ENCODE data around the gene PRDX5. TPM values are rescaled to one million over a fixed set of nuclear protein-coding genes. Genes with fewer than 3 reads are reported as not detected.

The PRDX5 gene
- total RNA-seq, 2 experiments from 2014 or later, result 156 to 164 TPM

DNA sequence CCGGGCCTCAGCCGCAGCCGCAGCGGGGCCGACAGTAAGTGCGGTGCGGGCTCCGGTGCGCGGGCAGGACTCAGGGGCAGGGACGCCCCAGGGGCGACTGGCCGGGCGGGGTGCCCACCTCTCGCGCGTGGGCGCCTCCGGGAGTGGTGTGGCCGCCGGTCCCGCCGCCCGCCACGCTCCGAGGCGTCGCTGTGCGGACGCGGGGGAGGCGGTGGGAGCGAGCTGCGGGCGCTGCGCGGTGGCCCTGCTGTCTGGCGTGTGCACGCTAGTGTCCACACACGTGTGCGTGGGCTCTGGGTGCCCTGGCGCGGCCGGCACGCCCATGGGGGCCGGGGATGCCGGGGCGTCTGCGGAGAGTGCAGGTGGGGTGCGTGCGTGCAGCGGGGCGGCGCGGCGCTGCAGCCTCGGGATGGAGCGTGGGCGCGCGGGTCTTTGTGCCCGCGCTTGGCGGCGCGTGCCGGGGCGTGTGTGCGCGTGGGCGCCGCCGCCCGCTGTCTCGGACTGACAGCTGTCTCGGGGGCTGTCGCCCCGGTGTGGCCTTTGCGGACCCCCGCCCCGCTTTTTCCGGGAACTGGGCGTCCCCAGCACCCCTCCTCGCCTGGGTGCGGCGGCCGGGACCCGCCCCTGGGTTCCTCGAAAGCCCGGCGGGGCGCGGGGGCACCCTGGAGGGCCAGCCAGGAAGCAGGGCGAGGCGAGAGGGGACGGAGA is 26.0 kb upstream of the PRDX5 start:
- CTCF ChIA-PET, result interaction anchor here (1.4 to 7.9 kb wide), 2 partner anchors 11 to 40 kb away, joined by 3 to 74 read pairs; partner anchors contain the start of genes CATSPERZ and ESRRA
- intact Hi-C loops (cut with micrococcal nuclease), result no loop called here
- Mint-ChIP-seq H3K9me3 (no peaks in the 10 kb centered on the region), H3K27ac (no peak overlapping the region), H3K4me1 (ENCODE audit: low read depth) (peaks cover 7% of the 10 kb centered on the region), H3K4me3 (no peak overlapping the region), H3K27me3 (peaks cover 47% of the 10 kb centered on the region), H3K36me3 (no peaks in the 10 kb centered on the region)
- DNase-seq, result no peak
- POLR2A ChIA-PET, result interaction anchor here (1.1 kb wide), 1 partner anchor 485 kb away, joined by 4 read pairs; no protein-coding TSS in a partner anchor

DNA sequence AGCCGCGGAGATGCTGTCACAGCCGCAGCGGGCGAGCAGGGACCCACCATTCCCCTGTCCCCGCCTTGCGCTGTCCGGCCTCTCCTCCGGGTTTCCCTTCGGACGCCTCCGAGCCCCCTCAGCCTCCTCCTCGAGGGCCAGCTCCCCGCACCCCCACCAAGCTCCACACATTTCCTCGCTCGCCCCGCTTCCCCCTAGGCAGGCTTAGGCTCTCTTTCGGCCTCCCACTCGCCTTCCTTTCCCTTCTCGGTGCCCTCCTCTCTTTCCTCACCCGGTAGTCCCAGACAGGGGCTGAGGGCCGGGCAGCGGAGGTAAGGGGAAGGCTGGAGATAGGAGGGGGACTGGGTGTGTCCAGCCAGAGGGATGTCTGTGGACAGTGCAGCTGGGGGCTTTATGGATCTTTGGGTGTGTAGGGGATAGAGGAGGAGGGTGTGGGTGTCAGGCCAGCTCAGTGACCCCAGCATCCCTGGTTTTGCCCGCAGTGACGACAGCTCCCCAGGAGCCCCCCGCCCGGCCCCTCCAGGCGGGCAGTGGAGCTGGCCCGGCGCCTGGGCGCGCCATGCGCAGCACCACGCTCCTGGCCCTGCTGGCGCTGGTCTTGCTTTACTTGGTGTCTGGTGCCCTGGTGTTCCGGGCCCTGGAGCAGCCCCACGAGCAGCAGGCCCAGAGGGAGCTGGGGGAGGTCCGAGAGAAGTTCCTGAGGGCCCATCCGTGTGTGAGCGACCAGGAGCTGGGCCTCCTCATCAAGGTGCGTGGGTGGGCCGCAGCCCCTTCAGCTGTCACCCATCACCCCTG is 25.3 kb upstream of the PRDX5 start:
- POLR2A ChIA-PET, result interaction anchor here (0.8 to 1.1 kb wide), 2 partner anchors 12 to 485 kb away, joined by 4 to 5 read pairs; partner anchors contain the start of gene ESRRA
- peaks cover 54% of the 10 kb centered on the region for H3K27me3 Mint-ChIP-seq
- intact Hi-C loops (cut with micrococcal nuclease), result no loop called here

DNA sequence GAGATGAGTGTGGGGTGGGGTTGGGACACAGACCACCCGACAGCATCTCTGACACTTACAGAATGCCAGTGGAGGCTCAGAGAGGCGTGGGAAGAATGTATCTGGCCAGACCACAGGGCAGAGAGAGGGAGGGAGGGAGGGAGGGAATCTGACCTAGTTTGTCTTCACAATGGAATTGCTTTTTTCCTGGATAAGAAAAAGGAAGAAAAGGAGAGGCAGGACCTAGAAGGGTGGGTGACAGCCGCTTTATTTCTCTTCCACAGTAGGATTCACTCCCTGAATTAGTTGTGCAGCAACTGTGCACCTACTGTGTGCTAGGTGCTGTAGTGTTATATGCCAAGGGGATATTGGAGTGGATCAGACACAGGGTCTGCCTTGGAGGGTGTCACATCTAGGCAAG is 23.1 kb upstream of the PRDX5 start:
- DNase-seq, result no peak
- no peaks in the 10 kb centered on the region for H3K36me3 Mint-ChIP-seq
- ChIA-PET POLR2A (no interaction called here), CTCF (interaction anchor here (0.9 to 7.9 kb wide), 2 partner anchors 8 to 23 kb away, joined by 3 to 74 read pairs; partner anchors contain the start of genes CATSPERZ and ESRRA)
- H3K9me3 Mint-ChIP-seq, result no peaks in the 10 kb centered on the region
- H3K27ac Mint-ChIP-seq, result no peak overlapping the region
- H3K4me1 Mint-ChIP-seq (ENCODE audit: low read depth), result peaks cover 14% of the 10 kb centered on the region
- no peak overlapping the region for H3K4me3 Mint-ChIP-seq
- peaks cover 73% of the 10 kb centered on the region for H3K27me3 Mint-ChIP-seq
- intact Hi-C loops (cut with micrococcal nuclease), result no loop called here

More for the DNA sequence above, 25.3 kb upstream of the PRDX5 start:
- CTCF ChIA-PET, result interaction anchor here (1.4 to 7.9 kb wide), 2 partner anchors 10 to 39 kb away, joined by 3 to 74 read pairs; partner anchors contain the start of genes CATSPERZ and ESRRA
- H3K4me1 Mint-ChIP-seq (ENCODE audit: low read depth), result peaks cover 10% of the 10 kb centered on the region
- H3K9me3 Mint-ChIP-seq, result no peaks in the 10 kb centered on the region
- no peak for DNase-seq
- no peak overlapping the region for H3K4me3 Mint-ChIP-seq
- H3K36me3 Mint-ChIP-seq, result no peaks in the 10 kb centered on the region
- no peak overlapping the region for H3K27ac Mint-ChIP-seq

DNA sequence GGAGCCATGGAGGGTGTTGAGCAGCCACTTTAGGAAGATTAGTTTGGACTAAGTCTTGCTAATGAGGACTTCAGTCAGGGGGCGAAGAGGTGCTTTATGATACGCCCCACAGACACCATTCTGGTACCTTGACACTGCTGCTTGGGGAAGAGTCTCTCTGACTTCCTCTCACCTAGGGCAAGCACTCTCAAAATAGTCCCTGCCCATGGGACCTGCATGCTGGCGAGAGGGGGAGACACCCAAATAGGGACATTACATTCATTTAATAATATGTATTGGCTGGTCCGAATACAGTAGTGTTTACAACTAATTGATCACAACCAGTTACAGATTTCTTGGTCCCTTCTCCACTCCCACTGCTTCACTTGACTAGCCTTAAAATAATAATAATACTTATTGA is 22.2 kb upstream of the PRDX5 start:
- POLR2A ChIA-PET, result no interaction called here
- Mint-ChIP-seq H3K27ac (no peak overlapping the region), H3K27me3 (peaks cover 76% of the 10 kb centered on the region), H3K4me1 (ENCODE audit: low read depth) (peaks cover 20% of the 10 kb centered on the region), H3K9me3 (no peaks in the 10 kb centered on the region), H3K4me3 (no peak overlapping the region), H3K36me3 (no peaks in the 10 kb centered on the region)
- CTCF ChIA-PET, result interaction anchor here (0.9 to 7.9 kb wide), 2 partner anchors 7 to 24 kb away, joined by 3 to 74 read pairs; partner anchors contain the start of genes CATSPERZ and ESRRA
- DNase-seq, result no peak
- intact Hi-C loops (cut with micrococcal nuclease), result no loop called here

DNA sequence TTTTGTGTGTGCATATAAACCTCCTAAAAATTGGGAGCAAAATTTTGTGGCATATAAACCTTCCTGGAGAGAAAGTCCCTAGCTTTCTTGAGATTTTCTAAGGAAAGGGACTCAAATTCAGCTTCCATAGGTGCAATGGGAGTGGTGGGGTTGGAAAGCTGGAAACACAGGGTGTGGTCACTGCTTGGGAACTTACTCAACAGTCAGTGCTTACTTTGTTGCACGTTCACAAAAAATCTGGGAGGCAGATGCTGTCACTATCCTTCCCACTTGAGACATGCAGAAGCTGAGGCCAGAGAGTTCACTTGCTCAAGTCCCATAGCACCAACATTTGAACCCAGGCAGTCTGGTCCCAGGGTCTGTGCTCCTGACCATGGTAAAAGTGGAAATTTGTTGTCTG is 21.7 kb upstream of the PRDX5 start:
- Mint-ChIP-seq H3K27me3 (peaks cover 74% of the 10 kb centered on the region), H3K4me3 (no peak overlapping the region), H3K9me3 (no peaks in the 10 kb centered on the region), H3K36me3 (no peaks in the 10 kb centered on the region), H3K4me1 (ENCODE audit: low read depth) (peaks cover 22% of the 10 kb centered on the region), H3K27ac (no peak overlapping the region)
- ChIA-PET CTCF (no interaction called here), POLR2A (no interaction called here)
- intact Hi-C loops (cut with micrococcal nuclease), result no loop called here
- DNase-seq, result no peak

DNA sequence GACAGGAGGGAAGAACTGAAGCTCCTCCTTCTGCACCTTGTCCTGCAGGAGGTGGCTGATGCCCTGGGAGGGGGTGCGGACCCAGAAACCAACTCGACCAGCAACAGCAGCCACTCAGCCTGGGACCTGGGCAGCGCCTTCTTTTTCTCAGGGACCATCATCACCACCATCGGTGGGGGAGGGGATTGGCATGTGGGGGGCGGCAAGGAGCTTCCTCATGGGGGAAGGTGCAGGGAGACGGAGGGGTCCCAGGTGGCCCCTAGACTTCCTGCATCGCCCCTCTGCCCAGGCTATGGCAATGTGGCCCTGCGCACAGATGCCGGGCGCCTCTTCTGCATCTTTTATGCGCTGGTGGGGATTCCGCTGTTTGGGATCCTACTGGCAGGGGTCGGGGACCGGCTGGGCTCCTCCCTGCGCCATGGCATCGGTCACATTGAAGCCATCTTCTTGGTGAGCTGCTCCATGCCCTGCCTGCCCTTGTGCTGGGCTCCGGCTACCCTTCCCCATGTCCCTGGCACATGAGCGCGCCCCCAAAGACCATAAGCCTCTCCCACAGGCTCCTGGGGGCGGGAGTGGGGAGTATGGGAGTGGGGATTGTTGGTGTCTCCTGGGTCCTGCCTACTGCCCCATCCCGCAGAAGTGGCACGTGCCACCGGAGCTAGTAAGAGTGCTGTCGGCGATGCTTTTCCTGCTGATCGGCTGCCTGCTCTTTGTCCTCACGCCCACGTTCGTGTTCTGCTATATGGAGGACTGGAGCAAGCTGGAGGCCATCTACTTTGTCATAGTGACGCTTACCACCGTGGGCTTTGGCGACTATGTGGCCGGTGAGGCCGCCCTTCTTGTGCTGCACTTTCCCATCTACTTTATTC is 20.9 kb upstream of the PRDX5 start:
- H3K27ac Mint-ChIP-seq, result no peak overlapping the region
- POLR2A ChIA-PET, result no interaction called here

DNA sequence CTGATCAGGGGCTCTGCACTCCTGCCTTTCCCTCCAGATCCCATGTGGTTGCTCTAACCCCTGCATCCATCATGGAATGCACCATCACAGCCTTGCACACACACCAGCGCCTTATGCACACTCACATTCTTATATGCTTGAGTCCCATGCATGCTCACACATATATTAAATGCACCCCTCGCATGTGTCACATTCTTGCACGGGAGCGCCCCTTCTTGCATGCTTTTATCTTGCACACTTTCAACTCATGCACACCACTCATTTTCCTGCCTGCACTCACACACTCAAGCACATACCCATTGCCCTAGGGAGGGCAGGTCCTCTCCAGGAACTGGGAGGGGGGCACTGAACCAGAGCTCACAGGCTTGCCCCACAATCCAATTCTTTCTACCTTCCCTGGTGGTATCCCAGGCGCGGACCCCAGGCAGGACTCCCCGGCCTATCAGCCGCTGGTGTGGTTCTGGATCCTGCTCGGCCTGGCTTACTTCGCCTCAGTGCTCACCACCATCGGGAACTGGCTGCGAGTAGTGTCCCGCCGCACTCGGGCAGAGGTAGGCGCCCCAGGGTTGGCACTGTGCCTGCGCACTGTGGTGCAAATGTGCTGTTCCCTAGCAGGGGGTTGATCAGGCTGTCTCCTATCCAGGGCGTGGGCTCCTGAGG is 20.1 kb upstream of the PRDX5 start:
- no peak for DNase-seq
- no peak overlapping the region for H3K27ac Mint-ChIP-seq
- no peaks in the 10 kb centered on the region for H3K9me3 Mint-ChIP-seq
- ChIA-PET CTCF (no interaction called here), POLR2A (no interaction called here)
- peaks cover 78% of the 10 kb centered on the region for H3K27me3 Mint-ChIP-seq
- intact Hi-C loops (cut with micrococcal nuclease), result no loop called here
- H3K4me1 Mint-ChIP-seq (ENCODE audit: low read depth), result peaks cover 19% of the 10 kb centered on the region
- no peak overlapping the region for H3K4me3 Mint-ChIP-seq
- no peaks in the 10 kb centered on the region for H3K36me3 Mint-ChIP-seq

More for the DNA sequence above, 20.9 kb upstream of the PRDX5 start:
- intact Hi-C loops (cut with micrococcal nuclease), result no loop called here
- no peak for DNase-seq
- Mint-ChIP-seq H3K36me3 (no peaks in the 10 kb centered on the region), H3K27me3 (peaks cover 80% of the 10 kb centered on the region), H3K4me3 (no peak overlapping the region), H3K4me1 (ENCODE audit: low read depth) (peaks cover 22% of the 10 kb centered on the region), H3K9me3 (no peaks in the 10 kb centered on the region)
- CTCF ChIA-PET, result no interaction called here

DNA sequence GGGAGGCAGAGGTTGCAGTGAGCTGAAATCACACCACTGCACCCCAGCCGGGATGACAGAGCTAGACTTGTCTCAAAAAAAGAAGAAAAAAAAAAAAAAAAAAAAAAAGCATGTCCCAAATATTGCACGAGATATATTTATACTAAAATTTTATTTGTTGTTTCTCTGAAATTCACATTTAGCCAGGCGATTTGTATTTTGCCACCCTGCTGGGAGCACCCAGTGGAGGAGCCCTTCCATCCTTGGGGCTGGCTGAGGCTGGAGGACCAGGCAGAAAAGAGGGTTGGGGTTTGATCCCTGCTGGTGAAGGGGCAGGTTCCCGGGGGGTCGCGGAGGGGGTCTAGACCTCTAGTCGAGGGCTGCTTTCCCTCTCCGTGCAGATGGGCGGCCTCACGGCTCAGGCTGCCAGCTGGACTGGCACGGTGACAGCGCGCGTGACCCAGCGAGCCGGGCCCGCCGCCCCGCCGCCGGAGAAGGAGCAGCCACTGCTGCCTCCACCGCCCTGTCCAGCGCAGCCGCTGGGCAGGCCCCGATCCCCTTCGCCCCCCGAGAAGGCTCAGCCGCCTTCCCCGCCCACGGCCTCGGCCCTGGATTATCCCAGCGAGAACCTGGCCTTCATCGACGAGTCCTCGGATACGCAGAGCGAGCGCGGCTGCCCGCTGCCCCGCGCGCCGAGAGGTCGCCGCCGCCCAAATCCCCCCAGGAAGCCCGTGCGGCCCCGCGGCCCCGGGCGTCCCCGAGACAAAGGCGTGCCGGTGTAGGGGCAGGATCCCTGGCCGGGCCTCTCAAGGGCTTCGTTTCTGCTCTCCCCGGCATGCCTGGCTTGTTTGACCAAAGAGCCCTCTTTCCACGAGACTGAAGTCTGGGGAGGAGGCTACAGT is 18.7 kb upstream of the PRDX5 start:
- Mint-ChIP-seq H3K27ac (no peak overlapping the region), H3K27me3 (peaks cover 67% of the 10 kb centered on the region), H3K4me1 (ENCODE audit: low read depth) (peaks cover 24% of the 10 kb centered on the region), H3K4me3 (peak overlapping the region; percentile 21), H3K9me3 (no peaks in the 10 kb centered on the region), H3K36me3 (no peaks in the 10 kb centered on the region)
- DNase-seq, result no peak
- ChIA-PET POLR2A (no interaction called here), CTCF (interaction anchor here (0.6 kb wide), 1 partner anchor 11 kb away, joined by 3 read pairs; no protein-coding TSS in a partner anchor)
- intact Hi-C loops (cut with micrococcal nuclease), result no loop called here

DNA sequence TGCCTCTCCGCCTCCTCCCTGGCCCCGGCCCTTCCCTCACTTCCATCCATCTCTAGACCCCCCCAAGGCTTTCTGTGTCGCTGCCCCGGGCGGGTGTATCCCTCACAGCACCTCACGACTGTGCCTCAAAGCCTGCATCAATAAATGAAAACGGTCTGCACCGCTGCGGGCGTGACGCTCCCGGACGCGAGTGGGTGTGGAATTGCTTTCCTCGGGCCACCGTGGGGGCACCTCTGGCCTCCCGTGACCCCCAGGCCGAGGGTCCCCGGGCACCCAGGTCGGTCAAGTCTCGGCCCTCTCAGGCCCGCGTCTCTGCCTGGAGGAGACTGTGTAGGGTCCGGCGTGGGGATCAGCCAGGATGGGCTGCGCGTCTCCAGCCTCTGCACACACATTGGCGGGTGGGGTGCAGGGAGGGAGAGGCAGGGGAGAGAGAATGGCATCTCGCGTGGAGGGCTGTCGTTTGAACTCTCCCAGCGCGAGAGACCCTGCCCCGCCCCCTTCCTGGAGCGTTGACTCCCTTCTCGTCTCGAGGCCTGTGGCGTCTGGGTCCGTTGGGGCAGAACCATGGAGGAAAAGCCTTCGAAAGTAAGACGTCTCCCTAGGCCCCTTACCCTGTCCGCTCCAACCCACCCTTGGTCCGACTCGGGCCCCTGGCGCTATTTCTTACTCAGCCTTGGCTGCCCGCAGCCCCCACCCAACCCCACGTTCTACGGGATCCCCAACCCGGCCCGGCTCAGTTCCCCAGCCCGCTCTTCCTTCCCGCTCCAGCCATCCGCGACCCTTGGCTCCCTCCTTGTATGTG is 17.9 kb upstream of the PRDX5 start, which contains the start of gene CATSPERZ:
Gene CATSPERZ, plus strand, starts transcription at position 512 of the 802 bp plus-strand sequence. Its CDS starts 53 bp downstream, at position 565.
- ChIA-PET CTCF (interaction anchor here (0.7 to 5.8 kb wide), 22 partner anchors 8 to 300 kb away, joined by 3 to 106 read pairs (median 4); partner anchors contain the start of genes BAD, FERMT3, FKBP2 and GPR137), POLR2A (interaction anchor here (0.7 to 1.7 kb wide), 4 partner anchors 17 to 96 kb away, joined by 3 to 4 read pairs (median 3); partner anchors contain the start of gene TRMT112)
- Mint-ChIP-seq H3K4me1 (ENCODE audit: low read depth) (peaks cover 26% of the 10 kb centered on the region), H3K9me3 (no peaks in the 10 kb centered on the region), H3K27ac (no peak within 1 kb of the TSS), H3K27me3 (peaks cover 61% of the 10 kb centered on the region), H3K4me3 (peak within 1 kb of the TSS; percentile 43), H3K36me3 (no peaks in the 10 kb centered on the region)
- intact Hi-C loops (cut with micrococcal nuclease), result loop anchor here (10.0 kb wide), 1 partner anchor 315 kb away; the partner anchor contains the start of gene OTUB1
- no peak for DNase-seq

Measured in activated CD4-positive, alpha-beta memory T cell treated with anti-CD3 and anti-CD28 coated beads for 36 hours (primary cell).